ENCODE results near the gene FXN. TPM values are rescaled to one million over a fixed set of nuclear protein-coding genes. Genes with fewer than 3 reads are reported as not detected.

FXN gene
- total RNA-seq, 1 experiment from 2014 or later = 17.8 TPM

- ChIA-PET CTCF (interaction anchor here (0.6 kb wide), 1 partner anchor 19 kb away, joined by 3 read pairs; no protein-coding TSS in a partner anchor), POLR2A (no interaction called here)
- DNase-seq (ENCODE audit: low read depth, low spot score) (no peak), ATAC-seq (no peak)
- Histone ChIP-seq H3K4me3 (ENCODE audit: low read depth in 2 of 2, low read length in 2 of 2) (no peak overlapping the region), H3K27me3 (ENCODE audit: control insufficient read depth, insufficient read depth, low read length) (no peaks in the 10 kb centered on the region), H3K36me3 (ENCODE audit: control insufficient read depth, insufficient read depth, low read length) (no peaks in the 10 kb centered on the region), H3K4me1 (ENCODE audit: control insufficient read depth, insufficient read depth, low read length) (no peaks in the 10 kb centered on the region; the same call in 1 of the 2 replicates), H3K9me3 (ENCODE audit: control insufficient read depth, insufficient read depth, low read depth, low read length) (no peaks in the 10 kb centered on the region), H3K27ac (ENCODE audit: low read length) (no peak overlapping the region)
- TF ChIP-seq, protein P1, sequence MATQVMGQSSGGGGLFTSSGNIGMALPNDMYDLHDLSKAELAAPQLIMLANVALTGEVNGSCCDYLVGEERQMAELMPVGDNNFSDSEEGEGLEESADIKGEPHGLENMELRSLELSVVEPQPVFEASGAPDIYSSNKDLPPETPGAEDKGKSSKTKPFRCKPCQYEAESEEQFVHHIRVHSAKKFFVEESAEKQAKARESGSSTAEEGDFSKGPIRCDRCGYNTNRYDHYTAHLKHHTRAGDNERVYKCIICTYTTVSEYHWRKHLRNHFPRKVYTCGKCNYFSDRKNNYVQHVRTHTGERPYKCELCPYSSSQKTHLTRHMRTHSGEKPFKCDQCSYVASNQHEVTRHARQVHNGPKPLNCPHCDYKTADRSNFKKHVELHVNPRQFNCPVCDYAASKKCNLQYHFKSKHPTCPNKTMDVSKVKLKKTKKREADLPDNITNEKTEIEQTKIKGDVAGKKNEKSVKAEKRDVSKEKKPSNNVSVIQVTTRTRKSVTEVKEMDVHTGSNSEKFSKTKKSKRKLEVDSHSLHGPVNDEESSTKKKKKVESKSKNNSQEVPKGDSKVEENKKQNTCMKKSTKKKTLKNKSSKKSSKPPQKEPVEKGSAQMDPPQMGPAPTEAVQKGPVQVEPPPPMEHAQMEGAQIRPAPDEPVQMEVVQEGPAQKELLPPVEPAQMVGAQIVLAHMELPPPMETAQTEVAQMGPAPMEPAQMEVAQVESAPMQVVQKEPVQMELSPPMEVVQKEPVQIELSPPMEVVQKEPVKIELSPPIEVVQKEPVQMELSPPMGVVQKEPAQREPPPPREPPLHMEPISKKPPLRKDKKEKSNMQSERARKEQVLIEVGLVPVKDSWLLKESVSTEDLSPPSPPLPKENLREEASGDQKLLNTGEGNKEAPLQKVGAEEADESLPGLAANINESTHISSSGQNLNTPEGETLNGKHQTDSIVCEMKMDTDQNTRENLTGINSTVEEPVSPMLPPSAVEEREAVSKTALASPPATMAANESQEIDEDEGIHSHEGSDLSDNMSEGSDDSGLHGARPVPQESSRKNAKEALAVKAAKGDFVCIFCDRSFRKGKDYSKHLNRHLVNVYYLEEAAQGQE (IDR thresholded peaks at IDR 0.05; ENCODE audit: insufficient read depth in 1 of 2, low read depth in 2 of 2, low read length in 1 of 2) = no peak
- BruUV-seq (replicated peaks) = no TSS peak
- intact Hi-C loops (cut with micrococcal nuclease; ENCODE audit: unreplicated experiment) (no loop called here), in situ Hi-C loops (cut with HindIII; ENCODE audit: low pct_unique_long_range_greater_than_20kb, low sequenced_read_pairs) (no loop called here)
These were observed 104.0 kb downstream of the FXN start for GRCh38 chr9:69139596-69139995.

DNA sequence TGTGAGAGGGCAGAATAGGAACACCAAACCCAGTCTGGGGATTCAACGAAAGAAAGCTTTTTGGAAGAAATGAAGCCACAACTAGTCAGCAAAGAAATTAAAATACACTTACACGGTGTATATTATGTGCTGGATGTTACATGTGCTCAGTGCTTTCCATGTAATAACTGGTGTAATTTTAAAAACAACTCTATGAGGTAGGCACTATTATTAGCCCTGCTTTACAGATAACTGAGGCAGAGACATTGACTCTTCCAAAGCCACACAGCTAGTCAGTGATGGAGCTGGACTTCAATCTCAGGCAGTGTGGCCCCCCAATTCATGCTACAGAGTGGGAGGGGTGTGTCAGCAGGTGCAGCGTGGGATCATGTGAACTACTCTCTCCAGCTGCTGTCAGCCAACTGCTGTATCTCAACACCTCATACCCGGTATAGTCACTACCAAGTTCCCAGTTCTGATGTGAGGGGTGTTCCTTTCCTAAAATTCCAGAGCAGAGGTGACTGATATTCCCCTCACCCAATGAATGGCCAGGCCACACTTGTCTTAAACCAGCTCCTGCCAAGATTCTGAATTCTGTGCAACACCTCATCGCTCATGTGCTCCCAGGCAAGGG lies 104.7 kb downstream of the FXN start:
- POLR2A ChIA-PET = no interaction called here

More for the DNA sequence above, 104.7 kb downstream of the FXN start:
- DNase-seq (ENCODE audit: low read depth, low spot score) (no peak), ATAC-seq (no peak)
- no peaks in the 10 kb centered on the region for H3K9me3 ChIP-seq (ENCODE audit: control insufficient read depth, insufficient read depth, low read depth, low read length)
- CTCF ChIA-PET = interaction anchor here (0.6 kb wide), 1 partner anchor 18 kb away, joined by 3 read pairs; no protein-coding TSS in a partner anchor
- no TSS peak for BruUV-seq (replicated peaks)
- no peak overlapping the region for H3K27ac ChIP-seq (ENCODE audit: low read length)
- TF ChIP-seq SIN3A (IDR thresholded peaks at IDR 0.05; ENCODE audit: borderline replicate concordance, insufficient read depth, low read depth, low read length) = no peak
- TF ChIP-seq CTCF (IDR thresholded peaks at IDR 0.05) = no peak
- TF ChIP-seq POLR2AphosphoS5 (IDR thresholded peaks at IDR 0.05; ENCODE audit: low read depth, low read length) = no peak
- TF ChIP-seq, protein P1 (IDR thresholded peaks at IDR 0.05; ENCODE audit: insufficient read depth in 1 of 2, low read depth in 2 of 2, low read length in 1 of 2) = no peak
- TF ChIP-seq TCF7L2 (IDR thresholded peaks at IDR 0.05; ENCODE audit: low read depth, low read length) = no peak
- no peaks in the 10 kb centered on the region for H3K27me3 ChIP-seq (ENCODE audit: control insufficient read depth, insufficient read depth, low read length)
- in situ Hi-C loops (cut with HindIII; ENCODE audit: low pct_unique_long_range_greater_than_20kb, low sequenced_read_pairs) (no loop called here), intact Hi-C loops (cut with micrococcal nuclease; ENCODE audit: unreplicated experiment) (no loop called here)
- H3K36me3 ChIP-seq (ENCODE audit: control insufficient read depth, insufficient read depth, low read length) = no peaks in the 10 kb centered on the region
- H3K4me1 ChIP-seq (ENCODE audit: control insufficient read depth, insufficient read depth, low read length) = no peaks in the 10 kb centered on the region; the same call in 1 of the 2 replicates
- H3K4me3 ChIP-seq (ENCODE audit: low read depth in 2 of 2, low read length in 2 of 2) = no peak overlapping the region

Data from Panc1 (cell line).